BLaER1 (cell line): ENCODE results near the gene MYO1D.

Experiments used
- H3K27ac ChIP-seq: shearing (Covaris generic); formaldehyde crosslinking; 2 replicates; pipeline ENCODE4 v1.8.1; 2022
- H3K27me3 ChIP-seq: shearing (Covaris generic); formaldehyde crosslinking; 2 replicates; pipeline ENCODE4 v1.8.1; 2022
- H3K36me3 ChIP-seq: shearing (Covaris generic); formaldehyde crosslinking; 2 replicates; pipeline ENCODE4 v1.8.1; 2022
- H3K4me1 ChIP-seq: shearing (Covaris generic); formaldehyde crosslinking; 2 replicates; pipeline ENCODE4 v1.8.1; 2022
- H3K4me2 ChIP-seq: shearing (Covaris generic); formaldehyde crosslinking; 2 replicates; pipeline ENCODE4 v1.8.1; 2022
- H3K4me3 ChIP-seq: shearing (Covaris generic); formaldehyde crosslinking; 2 replicates; pipeline ENCODE4 v1.8.1; 2022
- H3K9ac ChIP-seq: shearing (Covaris generic); formaldehyde crosslinking; 2 replicates; pipeline ENCODE4 v1.8.1; 2022
- H3K9me3 ChIP-seq: shearing (Covaris generic); formaldehyde crosslinking; 2 replicates; pipeline ENCODE4 v1.8.1; 2022
- H4K20me1 ChIP-seq: shearing (Covaris generic); formaldehyde crosslinking; 2 replicates; pipeline ENCODE4 v1.8.1; 2022
- Cebpa-rat ChIP-seq: shearing (Covaris generic); IDR thresholded peaks from 2 replicates; pipeline ENCODE4 v1.8.1; 2022

Gene MYO1D

DNA sequence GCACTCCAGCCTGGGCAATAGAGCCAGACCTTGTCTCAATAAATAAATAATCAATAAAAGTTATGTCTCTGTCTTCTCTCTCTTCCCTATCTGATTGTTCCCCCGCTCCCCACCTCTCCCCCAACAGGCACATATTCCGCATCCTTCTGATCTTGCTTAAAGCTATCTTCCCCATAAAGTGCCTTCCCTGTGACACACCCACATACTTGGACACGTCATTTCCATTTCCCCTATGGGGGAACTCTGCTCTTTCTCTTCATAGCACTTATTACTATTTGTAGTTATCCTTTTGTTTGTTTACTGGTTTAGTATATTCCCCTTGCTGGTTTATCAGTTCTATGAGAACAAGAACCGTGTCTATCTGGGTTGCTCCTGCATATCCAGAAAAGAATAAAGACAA, 14.9 kb downstream of the MYO1D start:
- H4K20me1 ChIP-seq = no peaks in the 10 kb centered on the region
- no peaks in the 10 kb centered on the region for H3K9me3 ChIP-seq
- H3K36me3 ChIP-seq = no peaks in the 10 kb centered on the region
- H3K4me3 ChIP-seq = no peak overlapping the region
- no peak for TF ChIP-seq Cebpa-rat
- H3K9ac ChIP-seq = no peak overlapping the region
- no peaks in the 10 kb centered on the region for H3K4me1 ChIP-seq
- no peak overlapping the region for H3K4me2 ChIP-seq
- H3K27me3 ChIP-seq = no peaks in the 10 kb centered on the region
- no peak overlapping the region for H3K27ac ChIP-seq

DNA sequence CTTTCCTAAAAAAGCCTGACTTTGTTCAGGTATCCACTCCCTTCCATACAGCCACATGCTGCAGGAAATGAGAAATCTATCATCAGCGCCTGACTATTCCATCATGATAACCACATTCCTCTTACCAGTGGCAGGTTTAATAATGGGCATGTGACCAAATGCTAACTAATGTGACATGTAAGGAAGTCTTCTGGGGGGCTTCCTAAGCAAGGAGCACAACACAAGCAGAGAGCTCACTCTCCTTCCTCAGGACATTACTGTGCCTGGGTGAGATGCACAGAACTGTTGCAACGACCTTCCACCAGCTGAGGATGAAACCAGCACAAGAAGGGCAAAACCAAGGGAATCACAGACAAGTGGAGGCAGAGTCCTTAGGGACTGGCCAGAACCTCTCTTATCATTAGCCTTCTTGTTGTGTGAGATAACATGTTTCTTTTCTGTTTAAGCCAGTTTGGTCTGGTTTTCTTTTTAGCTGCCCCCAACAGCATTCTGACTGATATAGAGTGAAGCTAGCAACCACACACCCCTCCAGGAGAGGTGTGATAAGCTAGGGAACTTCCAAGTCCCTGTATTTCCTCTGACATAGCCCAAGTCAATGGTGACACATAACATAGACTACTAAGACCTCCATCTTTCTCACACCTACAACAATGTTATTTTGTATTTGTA, 16.9 kb downstream of the MYO1D start:
- H4K20me1 ChIP-seq = no peaks in the 10 kb centered on the region
- no peak overlapping the region for H3K4me3 ChIP-seq
- no peaks in the 10 kb centered on the region for H3K36me3 ChIP-seq
- H3K27me3 ChIP-seq = no peaks in the 10 kb centered on the region
- no peak overlapping the region for H3K4me2 ChIP-seq
- TF ChIP-seq Cebpa-rat = no peak
- H3K9me3 ChIP-seq = no peaks in the 10 kb centered on the region
- H3K27ac ChIP-seq = no peak overlapping the region
- H3K4me1 ChIP-seq = no peaks in the 10 kb centered on the region
- no peak overlapping the region for H3K9ac ChIP-seq

DNA sequence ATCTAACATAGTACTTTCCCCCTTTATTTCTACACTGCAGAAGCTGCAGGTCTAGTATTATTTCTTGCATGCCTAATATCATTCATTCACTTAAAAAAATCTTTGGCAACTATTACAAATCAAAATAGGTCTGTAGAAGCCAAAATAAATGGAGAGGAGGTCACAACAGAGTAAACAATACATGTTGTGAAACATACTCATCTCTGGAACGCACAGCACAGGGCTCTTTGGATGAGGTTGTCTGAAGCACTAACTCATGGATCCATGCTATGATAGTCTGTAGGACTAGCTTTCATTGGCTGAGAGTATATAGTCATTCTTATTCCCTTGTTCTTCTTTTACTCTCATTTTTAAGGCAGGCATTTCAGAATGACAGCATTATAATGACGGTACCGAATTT, 21.3 kb downstream of the MYO1D start:
- H3K9ac ChIP-seq = no peak overlapping the region
- H3K4me1 ChIP-seq = no peaks in the 10 kb centered on the region
- no peaks in the 10 kb centered on the region for H3K9me3 ChIP-seq
- no peak overlapping the region for H3K27ac ChIP-seq
- H3K36me3 ChIP-seq = no peaks in the 10 kb centered on the region
- TF ChIP-seq Cebpa-rat = no peak
- H3K27me3 ChIP-seq = no peaks in the 10 kb centered on the region
- no peaks in the 10 kb centered on the region for H4K20me1 ChIP-seq
- no peak overlapping the region for H3K4me3 ChIP-seq
- H3K4me2 ChIP-seq = no peak overlapping the region

DNA sequence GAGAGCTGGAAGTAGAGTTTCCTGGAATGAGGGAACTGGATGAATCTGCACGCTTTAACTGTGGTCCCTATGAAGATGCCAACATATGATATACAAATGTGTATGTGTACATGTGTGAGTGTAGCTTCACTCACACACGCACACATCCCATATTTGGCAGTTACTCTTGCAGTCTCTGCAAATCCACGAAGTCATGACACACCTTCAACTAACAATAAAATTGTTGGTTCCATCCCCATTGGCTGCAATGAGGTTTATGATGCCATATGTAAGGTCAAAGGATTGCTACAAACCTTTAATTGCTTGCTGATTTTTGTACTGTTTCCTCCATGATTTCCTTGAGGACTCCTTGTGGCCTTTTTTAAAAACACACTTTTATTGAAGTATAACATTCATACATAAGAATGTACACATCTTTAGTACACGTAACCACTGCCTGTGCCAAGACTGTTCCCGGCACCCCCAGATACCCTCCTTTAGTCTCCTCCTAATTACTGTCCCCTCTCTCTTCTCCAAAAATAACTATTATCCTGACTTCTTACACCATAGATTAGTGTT, 22.0 kb downstream of the MYO1D start:
- no peak overlapping the region for H3K4me2 ChIP-seq
- H4K20me1 ChIP-seq = no peaks in the 10 kb centered on the region
- no peaks in the 10 kb centered on the region for H3K36me3 ChIP-seq
- H3K27ac ChIP-seq = no peak overlapping the region
- no peaks in the 10 kb centered on the region for H3K9me3 ChIP-seq
- H3K4me1 ChIP-seq = no peaks in the 10 kb centered on the region
- H3K9ac ChIP-seq = no peak overlapping the region
- TF ChIP-seq Cebpa-rat = no peak
- no peak overlapping the region for H3K4me3 ChIP-seq
- H3K27me3 ChIP-seq = no peaks in the 10 kb centered on the region

DNA sequence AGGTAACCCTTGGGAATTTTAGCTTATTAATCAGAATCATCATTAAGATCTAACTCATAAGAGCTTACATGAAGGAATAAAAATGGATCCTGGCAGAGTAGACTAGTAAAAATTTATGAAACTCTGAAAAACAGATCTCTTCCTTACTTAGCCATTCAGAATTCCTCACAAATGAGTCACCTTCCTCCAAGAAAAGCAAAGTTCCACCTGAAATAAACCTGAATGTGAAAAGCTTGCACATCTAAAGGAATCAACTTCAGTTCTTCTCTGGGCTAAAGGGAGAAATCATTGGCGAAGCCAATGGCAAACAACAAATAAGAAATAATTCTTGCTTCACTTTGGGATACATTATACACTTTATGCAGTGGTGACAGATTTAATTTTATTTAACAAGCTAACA, 22.7 kb downstream of the MYO1D start:
- H3K4me1 ChIP-seq = no peaks in the 10 kb centered on the region
- no peak for TF ChIP-seq Cebpa-rat
- H3K9ac ChIP-seq = no peak overlapping the region
- H3K27ac ChIP-seq = no peak overlapping the region
- H3K4me3 ChIP-seq = no peak overlapping the region
- no peaks in the 10 kb centered on the region for H3K9me3 ChIP-seq
- no peaks in the 10 kb centered on the region for H3K27me3 ChIP-seq
- no peaks in the 10 kb centered on the region for H4K20me1 ChIP-seq
- no peaks in the 10 kb centered on the region for H3K36me3 ChIP-seq
- H3K4me2 ChIP-seq = no peak overlapping the region

DNA sequence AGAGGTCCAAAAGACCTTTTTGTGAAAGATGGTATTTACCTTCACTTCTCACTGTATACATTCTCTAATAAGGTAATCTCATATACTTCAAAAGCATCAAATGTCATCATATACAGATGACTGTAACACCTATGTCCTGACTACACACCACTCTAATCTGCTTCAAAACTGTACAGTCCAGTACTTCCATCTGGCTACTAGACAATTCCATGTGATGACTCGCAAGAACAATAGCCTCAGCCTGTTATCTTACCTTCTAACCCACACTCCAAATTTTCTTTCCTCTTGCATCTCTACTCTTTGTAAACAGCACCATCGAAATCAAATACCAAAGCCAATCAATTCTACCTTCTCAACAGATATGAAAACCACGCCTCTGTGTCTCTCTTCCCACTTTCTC, 24.1 kb downstream of the MYO1D start:
- Histone ChIP-seq H3K9ac (no peak overlapping the region), H3K27ac (no peak overlapping the region), H3K27me3 (no peaks in the 10 kb centered on the region), H3K9me3 (no peaks in the 10 kb centered on the region), H3K4me3 (no peak overlapping the region), H3K36me3 (no peaks in the 10 kb centered on the region), H3K4me1 (no peaks in the 10 kb centered on the region), H3K4me2 (no peak overlapping the region), H4K20me1 (no peaks in the 10 kb centered on the region)
- no peak for TF ChIP-seq Cebpa-rat

DNA sequence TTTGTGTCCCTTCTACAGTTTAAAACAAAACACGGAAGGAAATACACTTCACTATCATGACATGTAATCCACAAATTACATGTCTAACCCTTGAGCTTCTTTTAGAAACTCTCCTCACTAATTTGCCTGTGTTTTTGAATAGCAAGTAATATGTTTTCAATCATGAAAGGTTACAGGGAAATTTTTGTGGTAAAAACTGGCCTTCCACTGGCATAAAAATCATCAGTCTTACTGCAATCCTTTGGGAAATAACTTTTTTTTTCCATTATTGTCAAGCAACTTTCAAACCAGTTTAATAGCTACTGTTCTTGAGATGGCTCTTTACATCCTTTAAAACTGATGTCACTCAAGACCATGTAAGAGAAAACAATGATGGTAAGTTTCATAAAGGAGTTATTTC, 27.0 kb downstream of the MYO1D start:
- no peak overlapping the region for H3K27ac ChIP-seq
- no peaks in the 10 kb centered on the region for H3K27me3 ChIP-seq
- no peaks in the 10 kb centered on the region for H4K20me1 ChIP-seq
- no peak for TF ChIP-seq Cebpa-rat
- H3K4me2 ChIP-seq = no peak overlapping the region
- H3K9me3 ChIP-seq = no peaks in the 10 kb centered on the region
- no peak overlapping the region for H3K9ac ChIP-seq
- H3K4me3 ChIP-seq = no peak overlapping the region
- no peaks in the 10 kb centered on the region for H3K36me3 ChIP-seq
- H3K4me1 ChIP-seq = no peaks in the 10 kb centered on the region

DNA sequence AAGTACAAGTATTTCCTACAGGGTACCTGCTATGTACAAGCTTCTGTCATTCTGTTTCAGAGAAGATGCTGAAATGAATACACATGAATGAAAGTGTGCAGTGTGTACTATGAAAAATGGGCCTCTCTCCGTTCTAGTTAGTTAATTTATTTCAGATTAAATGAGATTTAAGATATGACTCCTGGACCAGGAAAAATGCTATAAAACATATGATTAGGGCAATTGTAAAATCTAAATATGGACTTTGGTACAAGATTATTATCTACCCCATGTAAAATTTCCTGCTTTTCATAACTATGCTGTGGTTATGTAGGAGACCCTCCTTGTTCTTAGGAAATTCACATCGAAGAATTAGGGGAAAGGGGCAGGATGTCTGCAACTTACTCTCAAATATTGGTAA, 28.9 kb downstream of the MYO1D start:
- Histone ChIP-seq H3K27me3 (no peaks in the 10 kb centered on the region), H3K27ac (no peak overlapping the region), H3K36me3 (no peaks in the 10 kb centered on the region), H3K9me3 (no peaks in the 10 kb centered on the region), H4K20me1 (no peaks in the 10 kb centered on the region), H3K4me1 (no peaks in the 10 kb centered on the region), H3K4me2 (no peak overlapping the region), H3K9ac (no peak overlapping the region), H3K4me3 (no peak overlapping the region)
- no peak for TF ChIP-seq Cebpa-rat

DNA sequence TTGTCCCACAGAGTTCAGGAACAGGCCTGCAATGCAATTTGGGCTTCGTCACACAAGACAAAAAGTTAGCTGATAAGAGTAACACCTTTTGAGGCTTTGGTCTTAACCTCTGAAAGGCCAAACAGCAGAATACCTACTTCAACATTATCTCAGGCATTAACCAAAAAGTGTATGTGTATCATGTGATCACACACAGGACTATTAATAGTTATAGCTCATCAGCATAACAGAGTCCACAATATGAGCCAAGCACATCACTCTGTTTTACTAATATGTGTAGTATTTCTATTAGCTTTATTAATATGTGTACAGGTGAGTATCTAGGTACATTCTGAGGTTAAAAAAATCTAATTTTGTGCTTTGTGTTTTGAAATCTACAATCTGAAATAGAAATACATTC, 30.8 kb downstream of the MYO1D start:
- H3K27me3 ChIP-seq = no peaks in the 10 kb centered on the region
- no peaks in the 10 kb centered on the region for H3K4me1 ChIP-seq
- no peak for TF ChIP-seq Cebpa-rat
- no peaks in the 10 kb centered on the region for H3K9me3 ChIP-seq
- no peak overlapping the region for H3K27ac ChIP-seq
- no peaks in the 10 kb centered on the region for H4K20me1 ChIP-seq
- H3K4me2 ChIP-seq = no peak overlapping the region
- H3K9ac ChIP-seq = no peak overlapping the region
- H3K36me3 ChIP-seq = no peaks in the 10 kb centered on the region
- H3K4me3 ChIP-seq = no peak overlapping the region

DNA sequence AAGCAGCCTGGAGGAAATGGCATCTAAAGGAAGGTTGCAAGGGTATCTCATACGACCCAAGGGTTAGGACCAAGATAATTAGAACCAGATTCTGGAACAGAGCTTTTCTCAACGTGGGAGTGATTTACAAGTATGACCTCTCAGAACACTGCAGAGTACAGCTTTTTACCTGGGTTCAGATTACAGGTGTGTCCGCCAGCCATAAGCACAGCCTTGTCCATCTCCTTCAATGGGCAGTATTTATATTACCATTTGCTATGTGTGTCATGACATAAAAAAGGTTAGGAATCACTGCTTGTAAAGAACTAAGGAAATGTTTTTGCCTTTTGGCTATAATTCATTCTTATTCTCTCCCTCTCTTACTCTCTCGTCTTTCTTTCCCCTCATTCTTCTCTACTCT, 36.7 kb downstream of the MYO1D start:
- Histone ChIP-seq H4K20me1 (no peaks in the 10 kb centered on the region), H3K27ac (no peak overlapping the region), H3K36me3 (no peaks in the 10 kb centered on the region), H3K9ac (no peak overlapping the region), H3K4me1 (no peaks in the 10 kb centered on the region), H3K4me3 (no peak overlapping the region), H3K27me3 (no peaks in the 10 kb centered on the region), H3K4me2 (no peak overlapping the region), H3K9me3 (no peaks in the 10 kb centered on the region)
- no peak for TF ChIP-seq Cebpa-rat

DNA sequence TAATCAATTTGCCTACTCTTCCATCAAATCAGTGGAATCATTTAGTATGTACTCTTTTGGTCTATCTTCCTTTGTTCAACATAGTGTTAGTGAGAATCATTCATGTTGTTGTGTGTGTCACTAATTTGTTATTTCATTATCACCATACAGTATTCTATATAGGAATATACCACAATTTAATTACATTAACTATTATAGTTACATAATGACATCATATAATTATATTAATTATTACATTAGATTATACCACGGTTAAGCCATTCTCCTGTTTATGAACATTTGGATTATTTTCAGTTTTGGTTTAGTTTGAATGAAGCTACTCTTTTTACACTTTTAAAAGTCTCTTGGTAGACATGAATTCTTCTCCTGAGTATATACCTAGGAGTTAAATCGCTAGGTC, 40.4 kb downstream of the MYO1D start:
- Histone ChIP-seq H4K20me1 (no peaks in the 10 kb centered on the region), H3K27me3 (no peaks in the 10 kb centered on the region)
- no peak for TF ChIP-seq Cebpa-rat

More for the DNA sequence above, 40.4 kb downstream of the MYO1D start:
- no peaks in the 10 kb centered on the region for H3K36me3 ChIP-seq
- no peak overlapping the region for H3K27ac ChIP-seq
- H3K4me1 ChIP-seq = no peaks in the 10 kb centered on the region
- no peak overlapping the region for H3K4me2 ChIP-seq
- no peak overlapping the region for H3K4me3 ChIP-seq
- no peak overlapping the region for H3K9ac ChIP-seq
- H3K9me3 ChIP-seq = no peaks in the 10 kb centered on the region
